Activated T-cell treated with anti-CD3 and anti-CD28 coated beads for 4 hours (primary cell): ENCODE results near the gene ZFYVE9.

Source experiments
- DNase-seq: peaks from one replicate; pipeline ENCODE4 v3.0.0-alpha.2; 2020

The ZFYVE9 gene

DNA sequence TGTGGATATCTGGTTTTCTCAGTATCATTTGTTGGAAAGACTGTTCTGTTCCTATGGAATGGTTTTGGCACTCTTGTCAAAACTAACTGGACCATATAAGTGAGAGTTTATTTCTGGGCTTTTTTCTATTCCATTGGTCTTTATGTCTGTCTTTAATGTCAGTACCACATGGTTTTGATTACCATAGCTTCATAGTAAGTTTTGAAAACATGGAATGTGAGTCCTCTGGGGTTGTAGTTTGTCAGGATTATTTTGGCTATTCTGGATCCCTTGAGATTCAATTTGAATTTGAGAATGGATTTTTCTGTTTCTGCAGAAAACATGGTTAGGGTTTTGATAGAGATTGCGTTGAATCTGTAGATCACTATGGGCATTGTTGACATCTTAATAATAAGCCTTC is 107.9 kb downstream of the ZFYVE9 start:
- DNase-seq = no peak

DNA sequence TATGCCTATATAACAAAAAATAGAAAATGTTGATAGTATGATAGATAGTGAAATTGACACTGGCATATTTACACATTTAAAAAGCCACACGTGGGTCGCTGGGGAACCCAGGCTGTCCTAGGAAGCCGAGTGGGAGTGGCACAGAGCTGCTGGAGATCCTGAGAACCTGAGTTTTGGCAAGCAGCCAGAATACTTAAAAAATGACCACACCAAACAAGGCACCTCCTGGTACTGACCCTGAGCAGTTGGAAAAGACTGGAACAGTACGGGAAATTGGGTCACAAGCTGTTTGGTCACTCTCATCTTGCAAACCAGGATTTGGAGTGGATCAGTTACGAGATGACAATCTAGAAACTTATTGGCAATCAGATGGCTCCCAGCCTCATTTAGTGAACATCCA is 111.5 kb downstream of the ZFYVE9 start:
- no peak for DNase-seq

DNA sequence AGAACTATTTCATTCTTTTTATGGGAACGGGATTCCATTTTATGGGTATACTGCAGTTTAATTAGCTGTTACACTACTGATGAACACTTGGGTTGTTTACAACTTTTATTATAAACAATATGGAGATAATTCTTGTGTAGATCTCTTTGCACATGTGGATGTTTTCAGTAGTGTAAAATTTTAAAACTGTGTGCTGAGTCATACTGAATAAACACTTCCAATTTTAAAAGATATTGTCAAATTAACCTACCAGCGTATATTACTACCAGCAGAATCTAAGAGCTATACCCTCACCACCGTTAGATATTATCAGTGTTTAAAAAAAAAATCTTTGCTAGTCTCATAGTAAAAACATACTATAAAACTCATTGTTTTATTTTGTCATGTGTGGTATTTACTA is 118.0 kb downstream of the ZFYVE9 start:
- no peak for DNase-seq

DNA sequence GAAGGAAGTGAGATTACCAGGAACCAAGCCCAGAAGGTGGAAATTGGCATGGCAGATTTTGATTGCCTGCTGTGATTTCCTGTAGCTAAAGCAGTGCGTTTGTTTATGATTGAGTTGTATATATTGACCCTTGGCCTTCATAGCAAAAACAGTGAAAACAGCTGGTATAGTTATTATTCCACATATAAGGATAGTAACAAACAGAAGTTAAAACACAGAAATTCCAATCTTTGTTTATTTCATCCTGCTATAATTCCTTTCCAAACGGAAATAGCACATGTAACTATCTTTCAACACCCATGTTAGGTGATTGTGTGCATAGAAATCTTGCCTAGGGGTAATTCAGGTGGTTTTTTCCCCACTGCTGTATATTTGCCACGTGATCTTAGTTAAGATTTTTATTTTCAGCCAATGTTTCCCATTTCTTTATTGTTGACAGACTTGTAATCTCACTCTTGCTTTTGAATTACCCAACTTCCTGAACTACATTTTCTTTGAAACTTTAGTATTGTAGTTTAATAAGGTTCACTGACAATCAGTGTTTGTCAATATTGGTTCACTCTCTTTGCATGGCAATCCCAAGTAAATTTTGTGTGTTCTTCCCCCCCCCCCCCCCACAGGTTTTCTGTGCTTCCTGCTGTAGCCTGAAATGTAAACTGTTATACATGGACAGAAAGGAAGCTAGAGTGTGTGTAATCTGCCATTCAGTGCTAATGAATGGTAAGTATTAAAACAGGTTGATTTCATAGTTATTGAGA is 121.4 kb downstream of the ZFYVE9 start:
- no peak for DNase-seq

DNA sequence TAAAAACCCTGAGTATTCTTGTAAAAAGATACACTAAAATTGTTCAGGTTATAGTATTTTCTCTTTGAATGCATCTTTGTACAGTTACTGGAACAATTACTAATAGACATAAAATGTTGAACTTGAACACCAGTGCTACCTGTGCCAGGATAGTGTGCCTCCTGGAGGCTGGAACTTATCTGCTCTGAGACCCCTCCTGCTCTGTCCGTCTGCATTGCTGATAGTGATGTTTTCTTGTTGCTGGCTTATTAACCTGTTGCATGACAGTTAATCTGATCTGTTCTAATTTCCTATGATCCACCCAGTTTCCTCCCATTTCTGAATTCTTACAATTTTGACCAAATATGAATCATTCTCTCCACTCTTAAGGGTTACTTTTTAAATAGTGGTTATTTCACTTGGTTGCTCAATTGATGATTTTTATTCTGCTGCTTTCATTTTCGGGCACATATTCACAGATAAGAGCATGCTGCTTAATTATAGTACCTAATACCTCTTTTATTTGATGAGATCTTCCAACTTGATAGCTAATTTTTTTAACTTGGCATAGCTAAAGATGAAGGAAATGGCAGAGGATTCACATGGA is 122.7 kb downstream of the ZFYVE9 start:
- DNase-seq = no peak

GRCh38 chr1:52266507-52266906 is 124.6 kb downstream of the ZFYVE9 start:
- no peak for DNase-seq

DNA sequence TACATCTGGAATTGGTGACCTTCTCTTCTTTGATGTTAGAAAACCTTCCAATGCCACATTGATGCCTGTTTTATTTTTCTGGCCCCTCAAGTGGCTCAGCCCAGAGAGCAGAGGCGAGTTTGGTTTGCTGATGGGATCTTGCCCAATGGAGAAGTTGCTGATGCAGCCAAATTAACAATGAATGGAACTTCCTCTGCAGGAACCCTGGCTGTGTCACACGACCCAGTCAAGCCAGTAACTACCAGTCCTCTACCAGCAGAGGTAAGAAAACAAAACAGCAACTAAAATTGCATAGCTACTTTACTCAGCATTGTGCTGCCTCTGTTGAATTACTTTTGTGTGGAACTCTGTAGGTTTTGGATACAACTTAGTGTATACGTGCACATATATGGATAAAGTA is 126.5 kb downstream of the ZFYVE9 start:
- no peak for DNase-seq

DNA sequence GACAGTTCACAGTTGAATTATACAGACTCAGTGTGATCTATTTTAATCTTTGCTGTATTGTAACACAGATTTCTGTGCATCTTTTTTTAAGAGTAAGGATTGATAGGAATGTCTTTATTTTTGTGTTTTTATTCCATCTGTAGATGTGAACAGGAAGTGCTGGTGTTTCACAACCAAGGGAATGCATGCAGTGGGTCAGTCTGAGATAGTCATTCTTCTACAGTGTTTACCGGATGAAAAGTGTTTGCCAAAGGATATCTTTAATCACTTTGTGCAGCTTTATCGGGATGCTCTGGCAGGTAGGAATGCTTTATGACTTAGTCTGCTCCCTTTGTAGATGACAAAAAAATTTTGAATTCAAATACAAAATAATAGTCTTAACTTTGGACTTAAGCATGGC is 139.6 kb downstream of the ZFYVE9 start:
- DNase-seq = no peak

GRCh38 chr1:52288286-52288685 is 146.4 kb downstream of the ZFYVE9 start:
- DNase-seq = no peak

GRCh38 chr1:52294580-52294979 is 152.7 kb downstream of the ZFYVE9 start:
- DNase-seq = no peak

DNA sequence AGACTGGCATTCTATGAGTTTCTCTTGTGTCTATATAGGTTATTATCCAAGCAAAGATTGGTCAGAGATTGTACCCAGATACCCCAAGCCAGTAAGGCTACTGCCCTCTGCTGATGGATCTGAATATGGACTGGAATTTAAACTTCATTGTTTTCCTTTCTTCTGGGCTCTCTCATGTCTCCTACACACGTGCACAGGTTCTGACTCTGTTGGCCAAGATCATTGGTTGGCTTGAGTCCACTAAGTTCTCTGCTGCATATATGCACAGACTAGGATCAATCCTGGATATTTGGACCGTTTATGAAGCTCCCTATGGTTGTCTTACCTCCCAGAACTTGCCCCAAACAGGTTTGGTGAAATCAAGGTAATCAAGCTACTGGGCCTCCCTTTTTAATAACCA is 154.5 kb downstream of the ZFYVE9 start:
- peak; percentile 3 for DNase-seq

GRCh38 chr1:52305417-52306226 is 163.7 kb downstream of the ZFYVE9 start:
- no peak for DNase-seq

DNA sequence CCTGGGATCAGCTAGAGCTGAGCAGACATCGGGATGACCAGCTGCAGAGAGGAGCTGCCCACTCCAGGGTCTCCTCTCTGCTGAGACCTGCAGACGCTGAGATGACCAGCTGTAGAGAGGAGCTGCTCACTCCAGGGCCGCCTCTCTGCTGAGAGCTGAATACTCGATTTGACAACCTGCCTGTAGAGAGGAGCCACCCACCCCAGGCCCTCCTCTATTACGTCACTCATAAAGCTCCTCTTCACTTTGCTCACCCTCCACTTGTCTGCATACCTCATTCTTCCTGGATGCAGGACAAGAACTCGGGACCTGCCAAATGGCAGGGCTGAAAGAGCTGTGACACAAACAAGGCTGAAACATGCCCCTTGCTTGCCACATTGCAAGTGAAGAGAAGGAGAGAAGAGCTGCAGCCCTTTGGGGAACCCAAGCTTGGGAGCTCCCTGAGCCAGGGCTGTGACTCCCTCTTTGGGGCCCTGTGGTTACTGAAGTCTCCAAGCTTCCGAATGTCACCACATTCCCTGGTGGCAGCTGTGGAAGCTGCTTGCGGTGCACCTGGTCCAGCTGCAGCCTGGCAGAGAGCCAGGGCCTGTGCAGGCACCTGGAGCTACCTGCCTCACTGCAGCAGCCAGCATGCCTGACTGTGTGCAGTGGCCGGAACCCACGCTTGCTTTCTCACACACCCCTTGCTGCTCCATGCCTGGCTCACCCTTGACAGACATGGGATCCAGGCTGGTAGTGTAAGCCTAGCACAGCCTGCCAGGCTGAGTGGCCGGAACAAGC is 164.5 kb downstream of the ZFYVE9 start:
- no peak for DNase-seq

DNA sequence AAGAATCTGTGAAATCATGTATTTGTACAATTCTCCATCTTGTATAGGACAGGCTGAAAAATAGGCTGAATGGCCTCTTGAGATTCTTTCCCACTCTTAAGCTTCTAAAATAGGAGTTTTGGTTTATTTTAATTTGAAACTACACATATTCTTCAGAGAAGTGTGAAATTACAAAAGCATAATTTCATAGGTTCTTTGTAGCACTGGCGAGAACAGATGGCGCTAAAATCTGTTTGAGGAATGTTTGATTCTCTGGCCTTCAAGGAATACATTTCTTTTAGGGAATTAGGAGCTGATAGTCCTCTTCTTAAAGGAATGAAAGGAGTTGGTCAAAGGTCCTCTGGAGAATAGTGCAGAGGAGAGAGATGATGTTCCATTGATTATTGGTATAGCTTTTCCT is 179.2 kb downstream of the ZFYVE9 start:
- DNase-seq = no peak

DNA sequence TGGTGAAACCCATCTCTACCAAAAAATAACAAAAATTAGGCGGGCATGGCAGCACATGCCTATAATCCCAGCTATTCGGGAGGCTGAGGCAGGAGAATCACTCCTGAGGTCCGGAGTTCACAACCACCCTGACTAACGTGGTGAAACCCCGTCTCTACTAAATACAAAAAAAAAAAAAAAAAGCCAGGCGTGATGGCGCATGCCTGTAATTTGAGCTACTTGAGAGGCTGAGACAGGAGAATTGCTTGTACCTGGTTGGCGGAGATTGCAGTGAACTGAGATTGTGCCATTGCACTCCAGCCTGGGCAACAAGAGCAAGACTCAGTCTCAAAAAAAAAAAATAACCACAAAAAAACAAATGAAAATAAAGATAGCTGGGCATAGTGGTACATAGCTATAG is 181.8 kb downstream of the ZFYVE9 start:
- DNase-seq = no peak

DNA sequence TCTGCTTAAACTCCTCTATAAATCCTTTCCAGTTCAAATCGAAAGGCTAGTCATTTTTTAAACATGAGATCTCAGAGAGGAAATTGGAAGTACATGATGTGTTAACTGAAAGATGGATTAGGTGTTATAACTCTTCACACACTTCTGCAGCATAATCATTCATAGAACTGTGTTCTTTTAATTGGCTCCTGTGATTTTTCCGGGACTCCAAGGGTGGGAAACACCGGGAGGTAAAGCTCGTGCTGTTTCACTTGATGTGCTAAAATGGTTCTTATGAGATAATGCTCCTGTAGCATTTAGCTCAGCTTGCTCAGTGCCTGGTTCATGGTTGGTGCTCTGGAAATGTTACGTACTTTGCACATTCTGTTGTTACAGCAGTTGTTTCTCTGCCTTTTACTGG is 183.9 kb downstream of the ZFYVE9 start:
- no peak for DNase-seq

DNA sequence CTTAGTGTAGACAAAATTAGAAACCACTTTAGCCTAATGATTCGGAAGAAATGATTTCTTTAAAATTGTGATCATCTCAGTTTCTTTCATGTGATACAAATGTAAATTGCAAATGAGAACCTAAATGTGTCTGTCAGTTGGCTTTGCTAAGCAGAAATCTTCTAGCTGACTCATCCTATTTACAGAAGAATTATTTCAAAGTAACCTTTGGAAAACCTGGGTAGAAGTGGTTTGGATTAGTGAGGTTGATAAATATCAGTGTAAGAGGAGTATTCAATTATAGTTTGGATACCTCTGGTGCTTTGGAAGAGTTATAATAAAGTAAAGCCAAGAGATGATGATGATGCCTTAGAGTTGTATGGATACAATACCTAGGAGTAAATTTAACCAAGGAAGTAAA is 186.7 kb downstream of the ZFYVE9 start:
- DNase-seq = no peak

DNA sequence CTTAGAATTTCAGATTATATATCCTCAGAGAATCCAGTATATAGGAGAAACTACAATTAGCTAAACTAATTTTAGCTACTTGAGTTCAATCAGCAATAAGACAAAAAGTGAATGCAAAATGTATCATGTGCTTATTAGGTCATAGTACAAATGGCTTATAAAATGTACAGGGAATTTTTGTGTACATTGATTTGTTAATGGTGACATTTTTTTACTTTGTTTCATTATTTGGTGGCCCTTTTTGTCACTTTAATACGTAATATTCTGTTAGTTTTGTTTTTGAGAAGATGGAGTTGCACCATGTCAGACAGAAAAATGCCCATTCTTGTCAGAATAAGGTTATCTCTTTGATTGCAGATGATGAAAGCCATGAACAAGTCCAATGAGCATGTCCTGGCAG is 190.5 kb downstream of the ZFYVE9 start:
- DNase-seq = no peak

GRCh38 chr1:52334906-52335528 is 193.1 kb downstream of the ZFYVE9 start:
- no peak for DNase-seq

DNA sequence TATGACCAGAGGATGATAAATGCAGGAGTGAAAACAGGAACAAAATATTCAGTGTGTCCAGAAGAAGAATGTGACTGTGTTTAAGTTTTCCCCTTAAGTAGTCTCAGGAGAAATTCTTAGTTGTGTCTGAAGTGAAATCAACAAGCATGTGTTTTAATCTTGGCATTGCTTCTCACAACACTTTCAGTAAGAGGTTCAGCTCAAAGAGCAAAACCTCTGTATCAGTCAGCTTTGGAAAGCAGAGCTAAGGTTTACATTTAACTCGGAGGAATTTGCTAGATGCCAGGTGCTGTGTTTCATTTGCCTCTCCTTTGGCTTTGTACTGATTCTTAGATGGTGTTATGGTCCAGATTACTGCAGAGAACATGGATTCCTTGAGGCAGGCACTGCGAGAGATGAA is 195.6 kb downstream of the ZFYVE9 start:
- DNase-seq = no peak

GRCh38 chr1:52341655-52342260 is 199.9 kb downstream of the ZFYVE9 start:
- DNase-seq = no peak

GRCh38 chr1:52343979-52344378 is 202.1 kb downstream of the ZFYVE9 start:
- DNase-seq = no peak
